Peyer's patch (tissue), 4 donors: ENCODE measurements around the gene CXCL14.

Source experiments
- CTCF ChIP-seq, 6 experiments: fragments of 450-650 bp in 4 of 6; fragments of 200-600 bp in 2 of 6; sonication (generic) in 1 of 6; IDR thresholded peaks; one replicate each; pipeline ENCODE4 v1.5.1; 2017 to 2019; ENCODE audit warnings: antibody characterized with exemption in 6 of 6, mild to moderate bottlenecking in 3 of 6, moderate library complexity in 1 of 6
- POLR2A ChIP-seq, 2 donors: fragments of 450-650 bp; IDR thresholded peaks; one replicate each; pipeline ENCODE4 v1.5.1; 2017; ENCODE audit warnings: antibody characterized with exemption in 2 of 2, mild to moderate bottlenecking in 2 of 2, moderate library complexity in 2 of 2

DNA sequence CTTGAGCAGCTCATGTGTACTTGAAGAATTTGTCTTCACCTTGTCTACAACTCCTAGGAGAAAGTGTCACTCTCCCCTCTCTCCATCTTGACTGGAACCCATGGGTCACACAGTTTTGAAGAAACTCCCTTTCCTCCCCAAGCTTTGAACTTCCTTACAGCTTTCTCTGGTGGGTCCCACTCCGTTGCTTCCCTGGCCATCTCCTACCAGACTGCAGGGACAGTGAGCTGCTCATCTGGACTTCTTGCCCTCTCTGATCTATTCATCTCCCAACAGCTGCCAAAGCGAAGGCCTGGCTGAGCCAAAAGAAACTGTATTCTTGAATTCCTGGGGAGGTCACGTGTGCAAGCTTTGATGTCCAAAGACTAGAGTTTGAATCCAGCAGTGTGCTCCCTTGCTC lies 22.7 kb upstream of the CXCL14 start:
- TF ChIP-seq CTCF (IDR thresholded peaks at IDR 0.05) (no peak), POLR2A (IDR thresholded peaks at IDR 0.05) (no peak)
